Endothelial cell of umbilical vein (primary cell): ENCODE results near the gene C1QBP. TPM values are rescaled to one million over a fixed set of nuclear protein-coding genes. Genes with fewer than 3 reads are reported as not detected.

Experiments used
- BruUV-seq: library from RNA; stranded (reverse); fragments of 400-500 nt; replicated peaks from 2 replicates; lab custom pipeline; 2021; lab: Mats Ljungman, UMichigan
- CTCF ChIA-PET: fragments of 300-600, 350-600 bp; sonication (Branson Sonifier 250); formaldehyde crosslinking; loops from one replicate; lab custom pipeline; 2021; ENCODE audit warnings: antibody characterized with exemption, inconsistent platforms; lab: Charles Lee
- POLR2A ChIA-PET: fragments of 300-600, 350-600 bp; sonication (Branson Sonifier 250); formaldehyde crosslinking; loops from one replicate; lab custom pipeline; 2021; ENCODE audit warnings: antibody characterized with exemption, inconsistent platforms; lab: Charles Lee
- DNase-seq: peaks from one replicate; pipeline ENCODE4 v3.0.0-alpha.2; 2011; ENCODE audit warnings: low read depth, low spot score
- FAIRE-seq: peaks from 2 replicates; lab custom pipeline; 2011; peaks lifted over from hg19 to GRCh38; lab: Jason Lieb, UNC
- H2AFZ ChIP-seq: 2 replicates; pipeline ENCODE4 v1.6.0; 2012; ENCODE audit warnings: low read depth, low read length, control low read depth, inconsistent platforms
- H3K27ac ChIP-seq: 2 replicates; pipeline ENCODE4 v1.5.1; 2011; ENCODE audit warnings: low read depth, mild to moderate bottlenecking, control low read depth, low read length, moderate library complexity; ENCODE audit not compliant: insufficient read depth
- H3K27me3 ChIP-seq, 2 experiments: 2 replicates each; pipeline versions ENCODE4 v1.6.0 to v1.6.1; 2011; ENCODE audit warnings: low read length in 2 of 2, mixed read lengths in 1 of 2; ENCODE audit not compliant: control insufficient read depth in 2 of 2, insufficient read depth in 2 of 2
- H3K36me3 ChIP-seq, 2 experiments: 2 replicates in 1 of 2; 3 replicates in 1 of 2; pipeline ENCODE4 v1.5.1; 2011; ENCODE audit warnings: low read length in 2 of 2, mild to moderate bottlenecking in 1 of 2, moderate library complexity in 1 of 2; ENCODE audit not compliant: control insufficient read depth in 2 of 2, insufficient read depth in 2 of 2; ENCODE audit errors: extremely low read depth in 1 of 2
- H3K4me1 ChIP-seq: 3 replicates; pipeline ENCODE4 v1.5.1; 2011; ENCODE audit warnings: mild to moderate bottlenecking, low read length; ENCODE audit not compliant: control insufficient read depth, insufficient read depth; ENCODE audit errors: extremely low read depth
- H3K4me2 ChIP-seq: 2 replicates; pipeline ENCODE4 v1.6.1; 2011; ENCODE audit warnings: low read length, control low read depth, mixed read lengths; ENCODE audit not compliant: insufficient read depth
- H3K4me3 ChIP-seq, 3 experiments: fragments of 200-600 bp in 1 of 3; sonication (generic), shearing (Covaris generic) in 1 of 3; replicated peaks in 1 of 3; 2 replicates each; pipeline ENCODE4 v1.5.1; 2011 to 2016; ENCODE audit warnings: control low read depth in 3 of 3, low read length in 3 of 3, mild to moderate bottlenecking in 2 of 3, inconsistent platforms in 1 of 3, low read depth in 1 of 3, moderate library complexity in 1 of 3; ENCODE audit not compliant: insufficient read depth in 1 of 3
- H3K79me2 ChIP-seq: 2 replicates; pipeline ENCODE4 v1.6.0; 2012; ENCODE audit warnings: low read length, inconsistent platforms; ENCODE audit not compliant: control insufficient read depth, insufficient read depth
- H3K9ac ChIP-seq: replicated peaks from 2 replicates; pipeline ENCODE3; 2011; ENCODE audit warnings: low read length, control low read depth; ENCODE audit not compliant: insufficient read depth; ENCODE audit errors: extremely low read depth
- H3K9me1 ChIP-seq: replicated peaks from 3 replicates; pipeline ENCODE4 v1.6.0; 2011; ENCODE audit warnings: mild to moderate bottlenecking, low read length; ENCODE audit not compliant: control insufficient read depth, insufficient read depth; ENCODE audit errors: extremely low read depth
- H3K9me3 ChIP-seq: replicated peaks from 2 replicates; pipeline ENCODE4 v1.5.1; 2012; ENCODE audit warnings: low read length, inconsistent platforms; ENCODE audit not compliant: control insufficient read depth, insufficient read depth
- H4K20me1 ChIP-seq: replicated peaks from 2 replicates; pipeline ENCODE3; 2011; ENCODE audit warnings: mild to moderate bottlenecking, low read length; ENCODE audit not compliant: control insufficient read depth, insufficient read depth; ENCODE audit errors: extremely low read depth
- CTCF ChIP-seq, 2 donors: IDR thresholded peaks; 1 replicate in 1 of 2; 2 replicates in 1 of 2; pipeline ENCODE4 v1.5.1; 2011; ENCODE audit warnings: low read length in 2 of 2, mild to moderate bottlenecking in 2 of 2, moderate library complexity in 2 of 2, control low read depth in 1 of 2, inconsistent platforms in 1 of 2, low read depth in 1 of 2; ENCODE audit not compliant: insufficient read depth in 1 of 2; ENCODE audit errors: extremely low read depth in 1 of 2
- EZH2 ChIP-seq: IDR thresholded peaks from 2 replicates; pipeline ENCODE4 v1.6.1; 2012; ENCODE audit warnings: borderline replicate concordance, low read depth, mild to moderate bottlenecking, moderate library complexity, low read length, inconsistent platforms; ENCODE audit not compliant: severe bottlenecking
- FOS ChIP-seq: IDR thresholded peaks from 2 replicates; pipeline ENCODE4 v1.6.1; 2011; ENCODE audit warnings: mild to moderate bottlenecking, low read length, moderate library complexity, borderline replicate concordance; ENCODE audit not compliant: insufficient read depth
- GATA2 ChIP-seq: IDR thresholded peaks from 2 replicates; pipeline ENCODE4 v1.7.0; 2011; ENCODE audit warnings: low read depth, mild to moderate bottlenecking, moderate library complexity, mixed read lengths, low read length; ENCODE audit not compliant: insufficient read length, insufficient read depth
- JUN ChIP-seq: IDR thresholded peaks from 2 replicates; pipeline ENCODE4 v1.6.1; 2011; ENCODE audit warnings: borderline replicate concordance, low read depth; ENCODE audit not compliant: insufficient read length, insufficient read depth
- MAX ChIP-seq: IDR thresholded peaks from 2 replicates; pipeline ENCODE4 v1.6.1; 2011; ENCODE audit not compliant: insufficient read depth, insufficient read length
- MYC ChIP-seq: IDR thresholded peaks from one replicate; pipeline ENCODE4 v1.6.1; 2011; ENCODE audit warnings: mild to moderate bottlenecking, low read depth, low read length
- POLR2A ChIP-seq: IDR thresholded peaks from 2 replicates; pipeline ENCODE4 v1.6.1; 2012; ENCODE audit warnings: low read depth, mild to moderate bottlenecking, control low read depth, low read length
- POLR2AphosphoS5 ChIP-seq: IDR thresholded peaks from 2 replicates; pipeline ENCODE4 v1.6.1; 2012; ENCODE audit warnings: low read depth, mild to moderate bottlenecking, control low read depth, low read length, moderate library complexity; ENCODE audit not compliant: insufficient read depth
- dilution Hi-C: fragments of 300-500 bp; cut with MboI; formaldehyde crosslinking; loops from one replicate; pipeline ENCODE4 v1.15.0; 2019; ENCODE audit warnings: low sequenced_read_pairs; ENCODE audit not compliant: extremely low pct_ligation_motif_present
- intact Hi-C: fragments of 100-400 bp; cut with micrococcal nuclease; formaldehyde crosslinking; loops from one replicate; pipeline ENCODE4 v1.10.0; 2022
- polyA plus RNA-seq, 4 experiments: library from polyadenylated mRNA; depleted of rRNA in 3 of 4; stranded (reverse) in 3 of 4; unstranded in 1 of 4; fragments of >200 nt; gene quantifications; 2 replicates each; pipeline versions ENCODE4 v1.2.1 to v1.2.3, GENCODE V29; 2011 to 2012; ENCODE audit warnings: missing spikeins in 1 of 4
- total RNA-seq: library from RNA; stranded (reverse); gene quantifications from 2 replicates; pipeline ENCODE4 v1.2.3, GENCODE V29; 2021

The C1QBP gene
- total and polyA plus RNA-seq, 2 donors (not counting 3 experiments of a cell fraction or from before 2014, with no cell fraction given), result 144 to 218 TPM

- no peak overlapping the region for H3K4me3 ChIP-seq
- ChIA-PET CTCF (interaction anchor here (0.9 to 2.4 kb wide), 3 partner anchors 17 to 27 kb away, joined by 3 to 14 read pairs (median 3); partner anchors contain the start of gene C1QBP), POLR2A (no interaction called here)
- intact Hi-C loops, result no loop called here
- peaks cover 8 to 24% of the 10 kb centered on the region in 2 experiments for H3K36me3 ChIP-seq
- peak; percentile 92 for TF ChIP-seq JUN
- TF ChIP-seq CTCF (IDR thresholded peaks at IDR 0.05; ENCODE audit: extremely low read depth in 1 of 2, insufficient read depth in 1 of 2, low read depth in 1 of 2, low read length in 2 of 2), result no peak
- TF ChIP-seq POLR2A, result no peak
- no peak for TF ChIP-seq MAX
- TF ChIP-seq POLR2AphosphoS5, result peak; percentile 32
- no peak for TF ChIP-seq MYC
- TF ChIP-seq GATA2, result no peak
- no peak for TF ChIP-seq EZH2
- TF ChIP-seq FOS, result peak; percentile 91
- no peaks in the 10 kb centered on the region for H4K20me1 ChIP-seq
- H2AFZ ChIP-seq, result no peak overlapping the region
- dilution Hi-C loops, result no loop called here
- H3K9me3 ChIP-seq, result no peaks in the 10 kb centered on the region
- H3K79me2 ChIP-seq, result peaks cover 50% of the 10 kb centered on the region
- H3K9ac ChIP-seq, result no peak overlapping the region
- peaks cover 15% of the 10 kb centered on the region for H3K4me1 ChIP-seq
- H3K4me2 ChIP-seq, result peak overlapping the region; percentile 37
- FAIRE-seq (peak; percentile 79), DNase-seq (peak; percentile 76)
- H3K27me3 ChIP-seq, result no peaks in the 10 kb centered on the region
- peak overlapping the region; percentile 46 for H3K27ac ChIP-seq
- no peaks in the 10 kb centered on the region for H3K9me1 ChIP-seq
- no TSS peak for BruUV-seq
These were observed 25.3 kb downstream of the C1QBP start for GRCh38 chr17:5413682-5414081.
